ENCODE measurements around the gene ACER2. TPM values are rescaled to one million over a fixed set of nuclear protein-coding genes. Genes with fewer than 3 reads are reported as not detected.
"Not testable (repeated sequence)": the region's sequence is repeated elsewhere in the genome, so short reads cannot be mapped to it uniquely, and the experiment has no call there.

ACER2 gene
- total RNA-seq, 1 donor from 2014 or later: 0.70 TPM

- H3K27ac Mint-ChIP-seq (ENCODE audit: unreplicated experiment): peak overlapping the region; percentile 1
- no peaks in the 10 kb centered on the region for H3K9me3 Mint-ChIP-seq (ENCODE audit: unreplicated experiment)
- no peak for DNase-seq (ENCODE audit: extremely low spot score, unreplicated experiment)
- TF ChIP-seq, protein P1, sequence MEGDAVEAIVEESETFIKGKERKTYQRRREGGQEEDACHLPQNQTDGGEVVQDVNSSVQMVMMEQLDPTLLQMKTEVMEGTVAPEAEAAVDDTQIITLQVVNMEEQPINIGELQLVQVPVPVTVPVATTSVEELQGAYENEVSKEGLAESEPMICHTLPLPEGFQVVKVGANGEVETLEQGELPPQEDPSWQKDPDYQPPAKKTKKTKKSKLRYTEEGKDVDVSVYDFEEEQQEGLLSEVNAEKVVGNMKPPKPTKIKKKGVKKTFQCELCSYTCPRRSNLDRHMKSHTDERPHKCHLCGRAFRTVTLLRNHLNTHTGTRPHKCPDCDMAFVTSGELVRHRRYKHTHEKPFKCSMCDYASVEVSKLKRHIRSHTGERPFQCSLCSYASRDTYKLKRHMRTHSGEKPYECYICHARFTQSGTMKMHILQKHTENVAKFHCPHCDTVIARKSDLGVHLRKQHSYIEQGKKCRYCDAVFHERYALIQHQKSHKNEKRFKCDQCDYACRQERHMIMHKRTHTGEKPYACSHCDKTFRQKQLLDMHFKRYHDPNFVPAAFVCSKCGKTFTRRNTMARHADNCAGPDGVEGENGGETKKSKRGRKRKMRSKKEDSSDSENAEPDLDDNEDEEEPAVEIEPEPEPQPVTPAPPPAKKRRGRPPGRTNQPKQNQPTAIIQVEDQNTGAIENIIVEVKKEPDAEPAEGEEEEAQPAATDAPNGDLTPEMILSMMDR (IDR thresholded peaks at IDR 0.05): no peak
- no peak overlapping the region for H3K4me3 Mint-ChIP-seq (ENCODE audit: unreplicated experiment)
- H3K4me1 Mint-ChIP-seq (ENCODE audit: unreplicated experiment): peaks cover 11% of the 10 kb centered on the region
- no peaks in the 10 kb centered on the region for H3K36me3 Mint-ChIP-seq (ENCODE audit: unreplicated experiment)
- peaks cover 5% of the 10 kb centered on the region for H3K27me3 Mint-ChIP-seq (ENCODE audit: unreplicated experiment)
These were observed 22.2 kb upstream of the ACER2 start for GRCh38 chr9:19386502-19387044.

GRCh38 chr9:19387317-19387716 lies 21.5 kb upstream of the ACER2 start:
- Mint-ChIP-seq H3K4me1 (ENCODE audit: unreplicated experiment) (peaks cover 11% of the 10 kb centered on the region), H3K27me3 (ENCODE audit: unreplicated experiment) (peaks cover 5% of the 10 kb centered on the region), H3K4me3 (ENCODE audit: unreplicated experiment) (no peak overlapping the region), H3K27ac (ENCODE audit: unreplicated experiment) (peak overlapping the region; percentile 10), H3K9me3 (ENCODE audit: unreplicated experiment) (no peaks in the 10 kb centered on the region), H3K36me3 (ENCODE audit: unreplicated experiment) (no peaks in the 10 kb centered on the region)
- no peak for DNase-seq (ENCODE audit: extremely low spot score, unreplicated experiment)
- TF ChIP-seq, protein P1 (IDR thresholded peaks at IDR 0.05): no peak

- not testable (repeated sequence) for H3K27me3 Mint-ChIP-seq (ENCODE audit: unreplicated experiment); H3K36me3 Mint-ChIP-seq (ENCODE audit: unreplicated experiment); DNase-seq (ENCODE audit: extremely low spot score, unreplicated experiment); H3K27ac Mint-ChIP-seq (ENCODE audit: unreplicated experiment); H3K9me3 Mint-ChIP-seq (ENCODE audit: unreplicated experiment); H3K4me3 Mint-ChIP-seq (ENCODE audit: unreplicated experiment)
- H3K4me1 Mint-ChIP-seq (ENCODE audit: unreplicated experiment): peaks cover 11% of the 10 kb centered on the region
These were observed 19.3 kb upstream of the ACER2 start for GRCh38 chr9:19389539-19389938.

DNA sequence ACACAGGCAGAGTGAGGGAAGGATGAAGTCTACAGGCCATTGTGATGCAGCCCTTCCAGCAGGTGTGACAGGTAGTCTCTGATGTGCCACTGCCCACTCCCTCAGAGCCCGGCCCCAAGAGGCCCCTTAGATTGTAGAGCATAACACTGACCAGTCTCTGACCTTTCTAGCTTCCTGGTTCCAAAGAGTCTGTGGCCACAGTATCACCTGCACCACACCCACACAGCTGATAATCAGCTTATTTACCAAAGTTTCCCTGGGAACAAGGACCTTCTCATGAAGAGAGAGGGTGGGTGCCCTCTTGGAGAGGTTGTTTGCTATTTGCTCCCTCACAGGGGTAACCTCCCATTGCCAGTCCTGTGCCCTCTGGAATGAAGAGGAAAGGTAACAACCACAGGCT lies 11.0 kb upstream of the ACER2 start:
- Mint-ChIP-seq H3K9me3 (ENCODE audit: unreplicated experiment) (no peaks in the 10 kb centered on the region), H3K36me3 (ENCODE audit: unreplicated experiment) (no peaks in the 10 kb centered on the region), H3K4me1 (ENCODE audit: unreplicated experiment) (no peaks in the 10 kb centered on the region), H3K27ac (ENCODE audit: unreplicated experiment) (no peak overlapping the region), H3K27me3 (ENCODE audit: unreplicated experiment) (peaks cover 25% of the 10 kb centered on the region), H3K4me3 (ENCODE audit: unreplicated experiment) (no peak overlapping the region)
- TF ChIP-seq, protein P1 (IDR thresholded peaks at IDR 0.05): no peak
- no peak for DNase-seq (ENCODE audit: extremely low spot score, unreplicated experiment)

DNA sequence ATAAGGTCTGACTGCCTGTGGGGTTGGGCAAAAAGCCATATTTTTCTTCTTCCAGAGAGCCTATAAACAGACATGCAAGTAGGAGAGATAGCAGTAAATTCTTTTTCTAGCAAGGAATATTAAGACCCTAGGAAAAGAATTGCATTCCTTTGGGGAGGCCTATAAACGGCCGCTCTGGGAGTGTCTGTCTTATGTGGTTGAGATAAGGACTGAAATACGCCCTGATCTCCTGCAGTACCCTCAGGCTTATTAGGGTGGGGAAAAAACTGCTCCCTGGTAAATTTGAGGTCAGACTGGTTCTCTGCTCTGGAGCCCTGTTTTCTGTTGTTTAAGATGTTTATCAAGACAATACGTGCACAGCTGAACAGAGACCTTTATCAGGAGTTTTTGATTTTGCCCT lies 5.6 kb upstream of the ACER2 start:
- H3K4me1 Mint-ChIP-seq (ENCODE audit: unreplicated experiment); H3K4me3 Mint-ChIP-seq (ENCODE audit: unreplicated experiment); H3K36me3 Mint-ChIP-seq (ENCODE audit: unreplicated experiment); H3K27ac Mint-ChIP-seq (ENCODE audit: unreplicated experiment); DNase-seq (ENCODE audit: extremely low spot score, unreplicated experiment): not testable (repeated sequence)
- Mint-ChIP-seq H3K9me3 (ENCODE audit: unreplicated experiment) (peaks cover 13% of the 10 kb centered on the region), H3K27me3 (ENCODE audit: unreplicated experiment) (peaks cover 11% of the 10 kb centered on the region)

GRCh38 chr9:19404283-19405075 lies 4.3 kb upstream of the ACER2 start:
- H3K27ac Mint-ChIP-seq (ENCODE audit: unreplicated experiment): no peak overlapping the region

More at GRCh38 chr9:19404283-19405075, 4.3 kb upstream of the ACER2 start:
- peaks cover 5% of the 10 kb centered on the region for H3K4me1 Mint-ChIP-seq (ENCODE audit: unreplicated experiment)
- TF ChIP-seq, protein P1 (IDR thresholded peaks at IDR 0.05): no peak
- peaks cover 7% of the 10 kb centered on the region for H3K27me3 Mint-ChIP-seq (ENCODE audit: unreplicated experiment)
- H3K36me3 Mint-ChIP-seq (ENCODE audit: unreplicated experiment): no peaks in the 10 kb centered on the region
- peaks cover 13% of the 10 kb centered on the region for H3K9me3 Mint-ChIP-seq (ENCODE audit: unreplicated experiment)
- no peak overlapping the region for H3K4me3 Mint-ChIP-seq (ENCODE audit: unreplicated experiment)
- DNase-seq (ENCODE audit: extremely low spot score, unreplicated experiment): no peak

Measured in osteocyte (in vitro differentiated cells).